ENCODE data around the gene MGLL.

DNA sequence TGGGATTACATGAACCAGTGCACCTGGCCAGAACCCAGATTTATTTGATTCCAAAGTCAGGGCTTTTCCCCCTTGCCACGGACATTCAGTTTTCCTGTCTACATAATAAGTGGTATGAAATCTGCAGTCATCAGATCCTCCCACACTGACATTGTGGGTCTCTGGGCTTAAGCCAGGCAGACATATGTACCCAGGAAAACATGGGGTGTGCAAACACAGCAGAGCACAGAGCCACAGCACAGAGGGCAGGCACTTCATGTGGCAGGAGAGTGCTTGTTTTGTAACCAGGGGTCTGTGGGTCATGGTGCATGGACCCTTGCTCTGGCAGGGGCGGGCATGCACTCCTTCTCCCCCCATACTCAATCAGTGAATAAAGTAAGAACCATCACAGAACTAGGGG is 155.6 kb downstream of the MGLL start:
- TF ChIP-seq EGR1 (IDR thresholded peaks at IDR 0.05; ENCODE audit: low read depth in 2 of 2) (no peak), YY1 (IDR thresholded peaks at IDR 0.05) (no peak), FOXA1 (IDR thresholded peaks at IDR 0.05) (no peak), RAD21 (IDR thresholded peaks at IDR 0.05) (no peak), RXRA (IDR thresholded peaks at IDR 0.05) (no peak), TAF1 (conservative IDR thresholded peaks at IDR 0.05) (no peak), SP1 (IDR thresholded peaks at IDR 0.05) (no peak), NR2F2 (IDR thresholded peaks at IDR 0.05) (no peak)
- TF ChIP-seq, protein P1, sequence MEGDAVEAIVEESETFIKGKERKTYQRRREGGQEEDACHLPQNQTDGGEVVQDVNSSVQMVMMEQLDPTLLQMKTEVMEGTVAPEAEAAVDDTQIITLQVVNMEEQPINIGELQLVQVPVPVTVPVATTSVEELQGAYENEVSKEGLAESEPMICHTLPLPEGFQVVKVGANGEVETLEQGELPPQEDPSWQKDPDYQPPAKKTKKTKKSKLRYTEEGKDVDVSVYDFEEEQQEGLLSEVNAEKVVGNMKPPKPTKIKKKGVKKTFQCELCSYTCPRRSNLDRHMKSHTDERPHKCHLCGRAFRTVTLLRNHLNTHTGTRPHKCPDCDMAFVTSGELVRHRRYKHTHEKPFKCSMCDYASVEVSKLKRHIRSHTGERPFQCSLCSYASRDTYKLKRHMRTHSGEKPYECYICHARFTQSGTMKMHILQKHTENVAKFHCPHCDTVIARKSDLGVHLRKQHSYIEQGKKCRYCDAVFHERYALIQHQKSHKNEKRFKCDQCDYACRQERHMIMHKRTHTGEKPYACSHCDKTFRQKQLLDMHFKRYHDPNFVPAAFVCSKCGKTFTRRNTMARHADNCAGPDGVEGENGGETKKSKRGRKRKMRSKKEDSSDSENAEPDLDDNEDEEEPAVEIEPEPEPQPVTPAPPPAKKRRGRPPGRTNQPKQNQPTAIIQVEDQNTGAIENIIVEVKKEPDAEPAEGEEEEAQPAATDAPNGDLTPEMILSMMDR (IDR thresholded peaks at IDR 0.05; ENCODE audit: low read depth, low read length, missing input control): no peak
- TF ChIP-seq, protein P2, sequence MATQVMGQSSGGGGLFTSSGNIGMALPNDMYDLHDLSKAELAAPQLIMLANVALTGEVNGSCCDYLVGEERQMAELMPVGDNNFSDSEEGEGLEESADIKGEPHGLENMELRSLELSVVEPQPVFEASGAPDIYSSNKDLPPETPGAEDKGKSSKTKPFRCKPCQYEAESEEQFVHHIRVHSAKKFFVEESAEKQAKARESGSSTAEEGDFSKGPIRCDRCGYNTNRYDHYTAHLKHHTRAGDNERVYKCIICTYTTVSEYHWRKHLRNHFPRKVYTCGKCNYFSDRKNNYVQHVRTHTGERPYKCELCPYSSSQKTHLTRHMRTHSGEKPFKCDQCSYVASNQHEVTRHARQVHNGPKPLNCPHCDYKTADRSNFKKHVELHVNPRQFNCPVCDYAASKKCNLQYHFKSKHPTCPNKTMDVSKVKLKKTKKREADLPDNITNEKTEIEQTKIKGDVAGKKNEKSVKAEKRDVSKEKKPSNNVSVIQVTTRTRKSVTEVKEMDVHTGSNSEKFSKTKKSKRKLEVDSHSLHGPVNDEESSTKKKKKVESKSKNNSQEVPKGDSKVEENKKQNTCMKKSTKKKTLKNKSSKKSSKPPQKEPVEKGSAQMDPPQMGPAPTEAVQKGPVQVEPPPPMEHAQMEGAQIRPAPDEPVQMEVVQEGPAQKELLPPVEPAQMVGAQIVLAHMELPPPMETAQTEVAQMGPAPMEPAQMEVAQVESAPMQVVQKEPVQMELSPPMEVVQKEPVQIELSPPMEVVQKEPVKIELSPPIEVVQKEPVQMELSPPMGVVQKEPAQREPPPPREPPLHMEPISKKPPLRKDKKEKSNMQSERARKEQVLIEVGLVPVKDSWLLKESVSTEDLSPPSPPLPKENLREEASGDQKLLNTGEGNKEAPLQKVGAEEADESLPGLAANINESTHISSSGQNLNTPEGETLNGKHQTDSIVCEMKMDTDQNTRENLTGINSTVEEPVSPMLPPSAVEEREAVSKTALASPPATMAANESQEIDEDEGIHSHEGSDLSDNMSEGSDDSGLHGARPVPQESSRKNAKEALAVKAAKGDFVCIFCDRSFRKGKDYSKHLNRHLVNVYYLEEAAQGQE (IDR thresholded peaks at IDR 0.05): no peak
- TF ChIP-seq, protein P3, sequence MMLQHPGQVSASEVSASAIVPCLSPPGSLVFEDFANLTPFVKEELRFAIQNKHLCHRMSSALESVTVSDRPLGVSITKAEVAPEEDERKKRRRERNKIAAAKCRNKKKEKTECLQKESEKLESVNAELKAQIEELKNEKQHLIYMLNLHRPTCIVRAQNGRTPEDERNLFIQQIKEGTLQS (IDR thresholded peaks at IDR 0.05): no peak
- TF ChIP-seq, protein P4, sequence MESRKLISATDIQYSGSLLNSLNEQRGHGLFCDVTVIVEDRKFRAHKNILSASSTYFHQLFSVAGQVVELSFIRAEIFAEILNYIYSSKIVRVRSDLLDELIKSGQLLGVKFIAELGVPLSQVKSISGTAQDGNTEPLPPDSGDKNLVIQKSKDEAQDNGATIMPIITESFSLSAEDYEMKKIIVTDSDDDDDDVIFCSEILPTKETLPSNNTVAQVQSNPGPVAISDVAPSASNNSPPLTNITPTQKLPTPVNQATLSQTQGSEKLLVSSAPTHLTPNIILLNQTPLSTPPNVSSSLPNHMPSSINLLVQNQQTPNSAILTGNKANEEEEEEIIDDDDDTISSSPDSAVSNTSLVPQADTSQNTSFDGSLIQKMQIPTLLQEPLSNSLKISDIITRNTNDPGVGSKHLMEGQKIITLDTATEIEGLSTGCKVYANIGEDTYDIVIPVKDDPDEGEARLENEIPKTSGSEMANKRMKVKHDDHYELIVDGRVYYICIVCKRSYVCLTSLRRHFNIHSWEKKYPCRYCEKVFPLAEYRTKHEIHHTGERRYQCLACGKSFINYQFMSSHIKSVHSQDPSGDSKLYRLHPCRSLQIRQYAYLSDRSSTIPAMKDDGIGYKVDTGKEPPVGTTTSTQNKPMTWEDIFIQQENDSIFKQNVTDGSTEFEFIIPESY (IDR thresholded peaks at IDR 0.05): no peak
